SJSA1 (cell line): ENCODE measurements around the gene CYBA. TPM values are rescaled to one million over a fixed set of nuclear protein-coding genes. Genes with fewer than 3 reads are reported as not detected.

ENCODE experiments used
- DNase-seq, 2 experiments: peaks; one replicate each; pipeline ENCODE4 v3.0.0-alpha.2; 2015 to 2020; ENCODE audit warnings: low spot score in 2 of 2, low read depth in 1 of 2
- H3K27ac ChIP-seq: fragments of 250-450 bp; sonication (Bioruptor Pico); 2 replicates; pipeline ENCODE4 v1.5.1; 2020; ENCODE audit warnings: mild to moderate bottlenecking, moderate library complexity
- H3K27me3 ChIP-seq: fragments of 250-450 bp; sonication (Bioruptor Pico); replicated peaks from 2 replicates; pipeline ENCODE4 v1.5.1; 2020; ENCODE audit warnings: mild to moderate bottlenecking, moderate library complexity
- H3K36me3 ChIP-seq: fragments of 250-450 bp; sonication (Bioruptor Pico); 2 replicates; pipeline ENCODE4 v1.5.1; 2020; ENCODE audit warnings: mild to moderate bottlenecking
- H3K4me1 ChIP-seq: fragments of 250-450 bp; sonication (Bioruptor Pico); replicated peaks from 2 replicates; pipeline ENCODE4 v1.6.1; 2021; ENCODE audit warnings: mild to moderate bottlenecking
- H3K4me3 ChIP-seq: fragments of 250-450 bp; sonication (Bioruptor Pico); 2 replicates; pipeline ENCODE4 v1.5.1; 2020; ENCODE audit warnings: mild to moderate bottlenecking
- H3K9me3 ChIP-seq: fragments of 250-450 bp; sonication (Bioruptor Pico); replicated peaks from 2 replicates; pipeline ENCODE4 v1.5.1; 2020; ENCODE audit warnings: mild to moderate bottlenecking
- total RNA-seq: library from RNA; depleted of rRNA; stranded (reverse); fragments of >200 nt; shearing (Covaris generic); gene quantifications from 2 replicates; pipeline ENCODE4 v1.2.3, GENCODE V29; 2014

CYBA gene
- total RNA-seq, 1 experiment from 2014 or later, result not detected

- H3K9me3 ChIP-seq, result no peaks in the 10 kb centered on the region
- H3K27me3 ChIP-seq, result no peaks in the 10 kb centered on the region
- H3K4me1 ChIP-seq, result no peaks in the 10 kb centered on the region
- no peak overlapping the region for H3K4me3 ChIP-seq
- H3K27ac ChIP-seq, result no peak overlapping the region
- DNase-seq, result no peak
- peaks cover 81% of the 10 kb centered on the region for H3K36me3 ChIP-seq
Measured at GRCh38 chr16:88606148-88606757, 44.6 kb downstream of the CYBA start.

DNA sequence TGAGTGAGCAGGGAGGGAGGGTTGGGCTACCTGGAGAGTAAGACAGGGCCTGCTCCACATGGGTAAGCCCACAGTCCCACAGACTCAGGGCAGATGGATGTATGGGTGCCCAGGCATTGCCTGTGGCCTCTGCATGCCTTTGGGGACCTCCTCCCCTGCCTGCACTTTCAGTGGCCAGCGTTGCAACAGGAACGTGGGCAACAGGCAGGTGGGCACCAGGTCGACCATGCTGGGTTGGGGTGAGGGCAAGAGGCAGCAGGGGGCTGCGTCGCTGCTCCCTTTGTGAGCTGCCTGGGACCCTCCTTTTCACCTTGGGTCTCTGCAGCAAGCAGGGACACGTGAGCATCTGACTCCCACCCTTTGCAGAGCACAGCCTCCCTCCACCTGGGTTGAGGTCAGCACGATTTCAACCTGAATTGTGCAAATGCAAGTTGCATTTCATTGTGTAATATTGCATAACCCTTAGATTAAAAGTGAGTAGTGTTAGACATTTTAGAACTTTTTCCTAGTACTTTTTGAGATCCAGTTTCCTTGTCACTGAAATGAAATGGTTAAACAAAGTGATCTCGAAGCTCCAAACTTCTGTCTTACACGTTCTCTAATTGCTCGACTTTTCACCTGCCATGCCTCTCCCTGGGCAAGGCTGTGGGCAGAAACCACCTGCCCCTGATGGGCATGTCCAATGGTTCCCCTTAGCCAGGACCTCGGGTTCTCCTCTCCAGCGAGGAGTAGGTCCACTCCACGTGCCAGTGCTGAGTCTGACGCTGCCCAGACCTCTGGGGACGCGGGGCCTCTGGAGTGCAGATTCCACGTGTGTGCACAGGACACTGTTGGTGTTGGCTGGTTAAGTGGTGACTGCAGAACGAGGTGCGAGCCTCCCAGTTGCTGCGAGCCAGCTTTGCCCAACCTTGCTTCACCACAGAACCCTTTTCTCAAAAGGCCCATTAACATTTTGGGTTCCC is 45.4 kb downstream of the CYBA start:
- no peak overlapping the region for H3K4me3 ChIP-seq
- H3K27me3 ChIP-seq, result no peaks in the 10 kb centered on the region
- no peaks in the 10 kb centered on the region for H3K4me1 ChIP-seq
- peaks cover 81% of the 10 kb centered on the region for H3K36me3 ChIP-seq
- DNase-seq, result no peak
- no peaks in the 10 kb centered on the region for H3K9me3 ChIP-seq
- H3K27ac ChIP-seq, result no peak overlapping the region

- DNase-seq, result no peak
- no peak overlapping the region for H3K27ac ChIP-seq
- H3K4me3 ChIP-seq, result no peak overlapping the region
- no peaks in the 10 kb centered on the region for H3K4me1 ChIP-seq
- no peaks in the 10 kb centered on the region for H3K9me3 ChIP-seq
- H3K27me3 ChIP-seq, result no peaks in the 10 kb centered on the region
- peaks cover 83% of the 10 kb centered on the region for H3K36me3 ChIP-seq
Measured at GRCh38 chr16:88602091-88602490, 48.8 kb downstream of the CYBA start.

GRCh38 chr16:88601313-88602036 is 49.4 kb downstream of the CYBA start:
- Histone ChIP-seq H3K27ac (no peak overlapping the region), H3K4me1 (no peaks in the 10 kb centered on the region), H3K4me3 (no peak overlapping the region), H3K36me3 (peaks cover 80% of the 10 kb centered on the region), H3K9me3 (no peaks in the 10 kb centered on the region), H3K27me3 (no peaks in the 10 kb centered on the region)
- DNase-seq, result no peak

DNA sequence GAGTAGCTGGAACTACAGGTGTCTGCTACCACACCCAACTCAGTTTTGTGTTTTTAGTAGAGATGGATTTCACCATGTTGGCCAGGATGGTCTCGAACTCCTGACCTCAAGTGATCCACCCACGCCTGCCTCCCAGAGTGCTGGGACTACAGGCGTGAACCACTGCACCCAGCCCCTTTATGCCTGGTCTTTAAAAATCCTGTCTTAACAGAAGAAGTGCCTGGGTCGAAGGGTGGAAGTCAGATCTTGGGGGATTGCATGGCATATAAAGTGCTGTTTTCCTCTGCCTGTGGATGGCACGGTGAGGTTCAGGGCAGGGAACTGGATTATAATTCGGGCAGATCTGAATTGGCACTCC is 50.3 kb downstream of the CYBA start:
- Histone ChIP-seq H3K4me1 (no peaks in the 10 kb centered on the region), H3K9me3 (no peaks in the 10 kb centered on the region), H3K27me3 (no peaks in the 10 kb centered on the region), H3K27ac (no peak overlapping the region), H3K4me3 (no peak overlapping the region), H3K36me3 (peaks cover 71% of the 10 kb centered on the region)
- DNase-seq, result no peak

GRCh38 chr16:88599825-88600538 is 50.9 kb downstream of the CYBA start:
- no peak overlapping the region for H3K4me3 ChIP-seq

DNA sequence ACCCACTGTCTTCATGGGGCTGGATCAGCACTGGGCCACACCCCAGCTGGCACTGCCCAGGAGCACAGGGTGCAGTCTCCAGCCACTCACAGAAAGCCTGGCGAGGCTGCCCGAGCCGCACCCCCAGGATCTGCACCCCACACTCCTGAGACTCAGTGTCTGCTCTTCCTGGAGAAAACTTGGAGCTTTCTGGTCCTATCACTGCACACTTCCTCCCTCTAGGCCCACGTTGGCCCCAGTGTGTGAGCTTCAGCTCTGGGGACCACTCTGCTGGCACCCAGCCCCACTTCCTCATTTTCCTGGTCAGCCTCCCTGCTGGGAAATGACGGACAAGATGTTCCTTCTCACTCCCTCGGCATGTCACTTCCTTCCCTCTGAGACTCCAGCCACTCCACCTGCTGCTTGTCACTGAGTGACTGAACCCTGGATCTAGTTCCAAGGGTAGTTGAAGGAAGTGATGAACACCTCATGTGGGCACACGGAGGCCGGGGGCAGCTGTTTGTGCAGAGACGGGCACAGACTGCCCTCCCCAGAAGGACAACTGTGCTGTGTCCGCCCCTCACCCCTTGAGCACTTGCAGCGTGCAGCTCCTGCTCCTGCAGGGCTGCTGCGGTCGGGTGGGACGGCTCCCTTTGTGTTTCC is 51.6 kb downstream of the CYBA start:
- H3K4me3 ChIP-seq, result no peak overlapping the region
- H3K27me3 ChIP-seq, result no peaks in the 10 kb centered on the region
- DNase-seq, result no peak
- H3K27ac ChIP-seq, result no peak overlapping the region
- H3K4me1 ChIP-seq, result no peaks in the 10 kb centered on the region
- no peaks in the 10 kb centered on the region for H3K9me3 ChIP-seq
- H3K36me3 ChIP-seq, result peaks cover 59% of the 10 kb centered on the region

More at GRCh38 chr16:88599825-88600538, 50.9 kb downstream of the CYBA start:
- H3K27me3 ChIP-seq, result no peaks in the 10 kb centered on the region
- H3K27ac ChIP-seq, result no peak overlapping the region
- no peaks in the 10 kb centered on the region for H3K4me1 ChIP-seq
- no peaks in the 10 kb centered on the region for H3K9me3 ChIP-seq
- H3K36me3 ChIP-seq, result peaks cover 65% of the 10 kb centered on the region
- DNase-seq, result no peak

- Histone ChIP-seq H3K36me3 (peaks cover 65% of the 10 kb centered on the region), H3K27ac (no peak overlapping the region), H3K27me3 (no peaks in the 10 kb centered on the region), H3K9me3 (no peaks in the 10 kb centered on the region), H3K4me3 (no peak overlapping the region), H3K4me1 (no peaks in the 10 kb centered on the region)
- DNase-seq, result no peak
Measured at GRCh38 chr16:88597856-88598491, 52.9 kb downstream of the CYBA start.

GRCh38 chr16:88596483-88596882 is 54.4 kb downstream of the CYBA start:
- H3K27me3 ChIP-seq, result no peaks in the 10 kb centered on the region
- peaks cover 63% of the 10 kb centered on the region for H3K36me3 ChIP-seq
- H3K4me3 ChIP-seq, result no peak overlapping the region
- DNase-seq, result no peak
- H3K4me1 ChIP-seq, result no peaks in the 10 kb centered on the region
- H3K27ac ChIP-seq, result no peak overlapping the region
- no peaks in the 10 kb centered on the region for H3K9me3 ChIP-seq

DNA sequence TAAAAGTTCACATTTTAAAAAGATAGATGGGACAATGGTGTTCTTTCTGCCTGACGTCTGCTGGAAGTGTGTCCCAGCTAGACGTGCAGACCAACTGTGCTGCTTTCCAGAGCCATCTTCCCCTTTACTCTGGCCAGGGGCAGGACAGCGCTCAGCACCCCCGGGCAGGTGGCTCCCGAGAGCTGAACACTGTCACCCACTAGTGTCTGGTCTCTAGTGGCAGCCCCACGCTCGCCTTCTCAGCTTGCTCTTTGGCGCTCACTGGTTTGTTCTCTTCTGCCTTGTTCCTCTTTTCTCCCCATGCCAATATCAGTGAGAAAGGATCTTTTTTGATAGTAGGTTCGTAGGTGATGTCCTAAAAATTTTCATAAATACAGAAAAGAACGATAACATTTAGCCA is 54.9 kb downstream of the CYBA start:
- no peaks in the 10 kb centered on the region for H3K27me3 ChIP-seq
- no peaks in the 10 kb centered on the region for H3K9me3 ChIP-seq
- H3K4me1 ChIP-seq, result no peaks in the 10 kb centered on the region
- no peak for DNase-seq
- no peak overlapping the region for H3K4me3 ChIP-seq
- no peak overlapping the region for H3K27ac ChIP-seq
- peaks cover 62% of the 10 kb centered on the region for H3K36me3 ChIP-seq

- no peak overlapping the region for H3K27ac ChIP-seq
- no peaks in the 10 kb centered on the region for H3K9me3 ChIP-seq
- DNase-seq, result no peak
- H3K4me1 ChIP-seq, result no peaks in the 10 kb centered on the region
- H3K27me3 ChIP-seq, result no peaks in the 10 kb centered on the region
- H3K4me3 ChIP-seq, result no peak overlapping the region
- H3K36me3 ChIP-seq, result peaks cover 60% of the 10 kb centered on the region
Measured at GRCh38 chr16:88595101-88595500, 55.8 kb downstream of the CYBA start.

- H3K4me3 ChIP-seq, result no peak overlapping the region
- no peaks in the 10 kb centered on the region for H3K27me3 ChIP-seq
- peaks cover 58% of the 10 kb centered on the region for H3K36me3 ChIP-seq
- H3K27ac ChIP-seq, result no peak overlapping the region
- H3K4me1 ChIP-seq, result no peaks in the 10 kb centered on the region
- DNase-seq, result no peak
- no peaks in the 10 kb centered on the region for H3K9me3 ChIP-seq
Measured at GRCh38 chr16:88593910-88594309, 56.9 kb downstream of the CYBA start.

- Histone ChIP-seq H3K36me3 (peaks cover 57% of the 10 kb centered on the region), H3K27ac (no peak overlapping the region), H3K4me3 (no peak overlapping the region), H3K4me1 (no peaks in the 10 kb centered on the region), H3K9me3 (no peaks in the 10 kb centered on the region), H3K27me3 (no peaks in the 10 kb centered on the region)
- no peak for DNase-seq
Measured at GRCh38 chr16:88593489-88593888, 57.4 kb downstream of the CYBA start.
